Neural progenitor cell (in vitro differentiated cells): ENCODE results near the gene DOK1. TPM values are rescaled to one million over a fixed set of nuclear protein-coding genes. Genes with fewer than 3 reads are reported as not detected.

Experiments used
- DNase-seq: peaks from one replicate; pipeline ENCODE4 v3.0.0-alpha.2; 2016; ENCODE audit warnings: low spot score
- H2AFZ ChIP-seq: fragments of 200-600 bp; sonication (generic); replicated peaks from 2 replicates; pipeline ENCODE4 v1.6.1; 2016; ENCODE audit warnings: antibody characterized with exemption
- H3F3A ChIP-seq: fragments of 200-600 bp; sonication (generic); 2 replicates; pipeline ENCODE4 v1.6.1; 2016; ENCODE audit warnings: antibody characterized with exemption, low read depth
- H3K27ac ChIP-seq: fragments of 200-600 bp; sonication (generic); 2 replicates; pipeline ENCODE4 v1.5.1; 2016; ENCODE audit warnings: mild to moderate bottlenecking
- H3K27me3 ChIP-seq: fragments of 200-600 bp; sonication (generic); 2 replicates; pipeline ENCODE4 v1.6.1; 2016; ENCODE audit warnings: mild to moderate bottlenecking, moderate library complexity
- H3K36me3 ChIP-seq: fragments of 200-600 bp; sonication (generic); 2 replicates; pipeline ENCODE4 v1.5.1; 2016
- H3K4me1 ChIP-seq: fragments of 200-600 bp; sonication (generic); 2 replicates; pipeline ENCODE4 v1.6.1; 2016; ENCODE audit warnings: mixed run types
- H3K4me2 ChIP-seq: fragments of 200-600 bp; sonication (generic); 2 replicates; pipeline ENCODE4 v1.6.1; 2016
- H3K4me3 ChIP-seq: fragments of 200-600 bp; sonication (generic); 2 replicates; pipeline ENCODE4 v1.5.1; 2016
- H3K79me2 ChIP-seq: fragments of 200-600 bp; sonication (generic); 2 replicates; pipeline ENCODE4 v1.6.1; 2016; ENCODE audit warnings: low read depth
- H3K9ac ChIP-seq: fragments of 200-600 bp; sonication (generic); 2 replicates; pipeline ENCODE4 v1.6.1; 2016
- H3K9me3 ChIP-seq: fragments of 200-600 bp; sonication (generic); 2 replicates; pipeline ENCODE4 v1.5.1; 2016; ENCODE audit warnings: low read depth
- H4K20me1 ChIP-seq: fragments of 200-600 bp; sonication (generic); 2 replicates; pipeline ENCODE4 v1.6.1; 2016; ENCODE audit warnings: low read depth
- H3K27ac Mint-ChIP-seq: 3 replicates; pipeline ENCODE4 v1.8.0; 2021; ENCODE audit warnings: mixed read lengths
- H3K27me3 Mint-ChIP-seq: 2 replicates; pipeline ENCODE4 v1.8.0; 2022; ENCODE audit warnings: low read depth, mild to moderate bottlenecking, inconsistent platforms, moderate library complexity, mixed read lengths; ENCODE audit not compliant: insufficient read depth
- H3K36me3 Mint-ChIP-seq: 3 replicates; pipeline ENCODE4 v1.8.0; 2021; ENCODE audit warnings: mixed read lengths
- H3K4me1 Mint-ChIP-seq: 3 replicates; pipeline ENCODE4 v1.8.0; 2021; ENCODE audit warnings: mixed read lengths
- H3K4me3 Mint-ChIP-seq: 3 replicates; pipeline ENCODE4 v1.8.0; 2021; ENCODE audit warnings: mild to moderate bottlenecking, moderate library complexity, mixed read lengths
- H3K9me3 Mint-ChIP-seq: 3 replicates; pipeline ENCODE4 v1.8.0; 2020; ENCODE audit warnings: mixed read lengths
- CTCF ChIP-seq: fragments of 200-600 bp; sonication (generic); IDR thresholded peaks from 2 replicates; pipeline ENCODE4 v1.5.1; 2017; ENCODE audit warnings: antibody characterized with exemption, mild to moderate bottlenecking
- EZH2 ChIP-seq: fragments of 200-600 bp; sonication (generic); IDR thresholded peaks from 2 replicates; pipeline ENCODE4 v1.6.1; 2017; ENCODE audit warnings: antibody characterized with exemption, mild to moderate bottlenecking, moderate library complexity
- EZH2phosphoT487 ChIP-seq: fragments of 200-600 bp; sonication (generic); IDR thresholded peaks from 2 replicates; pipeline ENCODE4 v1.6.1; 2017; ENCODE audit warnings: antibody characterized with exemption
- total RNA-seq: library from RNA; depleted of rRNA; stranded (reverse); fragments of >200 nt; gene quantifications from 2 replicates; pipeline ENCODE4 v1.2.3, GENCODE V29; 2015; ENCODE audit warnings: low replicate concordance

The DOK1 gene
- total RNA-seq, 1 donor from 2014 or later = 3.4 TPM

- no peaks in the 10 kb centered on the region for H3K4me1 ChIP-seq
- TF ChIP-seq EZH2phosphoT487 (no peak), EZH2 (no peak), CTCF (no peak)
- Mint-ChIP-seq H3K4me1 (peaks cover 1% of the 10 kb centered on the region), H3K27ac (no peak overlapping the region), H3K36me3 (peaks cover 8% of the 10 kb centered on the region), H3K9me3 (no peaks in the 10 kb centered on the region), H3K27me3 (peaks cover 8% of the 10 kb centered on the region), H3K4me3 (no peak overlapping the region)
- H3K79me2 ChIP-seq = no peaks in the 10 kb centered on the region
- H3F3A ChIP-seq = peaks cover 4% of the 10 kb centered on the region
- H2AFZ ChIP-seq = no peak overlapping the region
- no peak overlapping the region for H3K4me3 ChIP-seq
- H3K27me3 ChIP-seq = peaks cover 10% of the 10 kb centered on the region
- no peak overlapping the region for H3K27ac ChIP-seq
- H4K20me1 ChIP-seq = peaks cover 6% of the 10 kb centered on the region
- no peak overlapping the region for H3K9ac ChIP-seq
- no peak overlapping the region for H3K4me2 ChIP-seq
- DNase-seq = no peak
- H3K9me3 ChIP-seq = no peaks in the 10 kb centered on the region
- no peaks in the 10 kb centered on the region for H3K36me3 ChIP-seq
Observed at GRCh38 chr2:74542978-74543377, 11.5 kb upstream of the DOK1 start.

GRCh38 chr2:74544634-74545033, 9.9 kb upstream of the DOK1 start:
- Mint-ChIP-seq H3K27ac (no peak overlapping the region), H3K36me3 (peaks cover 13% of the 10 kb centered on the region), H3K9me3 (no peaks in the 10 kb centered on the region), H3K27me3 (peaks cover 11% of the 10 kb centered on the region), H3K4me3 (no peak overlapping the region), H3K4me1 (peaks cover 10% of the 10 kb centered on the region)
- H3K27ac ChIP-seq = no peak overlapping the region
- peaks cover 26% of the 10 kb centered on the region for H3K27me3 ChIP-seq
- H3K79me2 ChIP-seq = no peaks in the 10 kb centered on the region
- DNase-seq = no peak
- H3K9me3 ChIP-seq = no peaks in the 10 kb centered on the region
- TF ChIP-seq EZH2 = no peak
- no peak for TF ChIP-seq CTCF
- TF ChIP-seq EZH2phosphoT487 = no peak
- H3K4me2 ChIP-seq = no peak overlapping the region
- peaks cover 4% of the 10 kb centered on the region for H3K4me1 ChIP-seq
- peaks cover 6% of the 10 kb centered on the region for H4K20me1 ChIP-seq
- H3K9ac ChIP-seq = no peak overlapping the region
- H3K4me3 ChIP-seq = no peak overlapping the region
- H3K36me3 ChIP-seq = no peaks in the 10 kb centered on the region
- H3F3A ChIP-seq = peaks cover 10% of the 10 kb centered on the region
- H2AFZ ChIP-seq = no peak overlapping the region

GRCh38 chr2:74546004-74546403, 8.5 kb upstream of the DOK1 start:
- peaks cover 38% of the 10 kb centered on the region for H3K27me3 ChIP-seq
- peaks cover 4% of the 10 kb centered on the region for H3K4me1 ChIP-seq
- peaks cover 16% of the 10 kb centered on the region for H3K4me1 Mint-ChIP-seq
- H3K27ac ChIP-seq = no peak overlapping the region
- H4K20me1 ChIP-seq = peaks cover 6% of the 10 kb centered on the region
- no peak overlapping the region for H3K4me2 ChIP-seq
- H3K9ac ChIP-seq = no peak overlapping the region
- no peaks in the 10 kb centered on the region for H3K9me3 ChIP-seq
- no peaks in the 10 kb centered on the region for H3K9me3 Mint-ChIP-seq
- no peak overlapping the region for H3K27ac Mint-ChIP-seq
- no peaks in the 10 kb centered on the region for H3K36me3 ChIP-seq
- peaks cover 13% of the 10 kb centered on the region for H3F3A ChIP-seq
- no peak overlapping the region for H3K4me3 ChIP-seq
- no peak for DNase-seq
- TF ChIP-seq EZH2phosphoT487 (no peak), EZH2 (no peak), CTCF (no peak)
- H3K79me2 ChIP-seq = peaks cover 4% of the 10 kb centered on the region
- no peak overlapping the region for H2AFZ ChIP-seq
- H3K4me3 Mint-ChIP-seq = no peak overlapping the region
- peaks cover 21% of the 10 kb centered on the region for H3K27me3 Mint-ChIP-seq
- peaks cover 19% of the 10 kb centered on the region for H3K36me3 Mint-ChIP-seq
